Heart right ventricle (tissue), 16 donors: ENCODE data around the gene SPEM3. TPM values are rescaled to one million over a fixed set of nuclear protein-coding genes. Genes with fewer than 3 reads are reported as not detected.

Source experiments
- ATAC-seq, 8 donors: fragments of 200-7000 bp; cut with Tn5 transposase; one replicate each; pipeline ENCODE4 v1.9.1; 2020; ENCODE audit warnings: mild to moderate bottlenecking in 8 of 8, moderate library complexity in 8 of 8, moderate number of reproducible peaks in 1 of 8
- DNase-seq, 2 donors: peaks; one replicate each; pipeline ENCODE4 v3.0.0-alpha.2; 2020
- H3K27ac ChIP-seq, 10 donors: fragments of 200-600 bp; sonication (generic) in 2 of 10; one replicate each; pipeline versions ENCODE4 v1.5.0 to v1.8.0; 2020 to 2022; ENCODE audit warnings: mild to moderate bottlenecking in 3 of 10
- H3K27me3 ChIP-seq, 7 donors: fragments of 200-600 bp; one replicate each; pipeline ENCODE4 v1.8.0; 2021 to 2022; ENCODE audit warnings: mild to moderate bottlenecking in 2 of 7
- H3K36me3 ChIP-seq, 9 donors: fragments of 200-600 bp; sonication (generic) in 1 of 9; one replicate each; pipeline versions ENCODE4 v1.5.0 to v1.8.0; 2020 to 2022; ENCODE audit warnings: mild to moderate bottlenecking in 2 of 9
- H3K4me1 ChIP-seq, 9 donors: fragments of 200-600 bp; sonication (generic) in 1 of 9; one replicate each; pipeline versions ENCODE4 v1.5.0 to v1.8.0; 2020 to 2022; ENCODE audit warnings: mild to moderate bottlenecking in 4 of 9
- H3K4me3 ChIP-seq, 10 donors: fragments of 200-600 bp; sonication (generic) in 2 of 10; one replicate each; pipeline versions ENCODE4 v1.5.0 to v1.8.0; 2020 to 2022; ENCODE audit warnings: mild to moderate bottlenecking in 7 of 10, moderate library complexity in 2 of 10
- H3K9me3 ChIP-seq, 11 donors: fragments of 200-600 bp in 10 of 11; sonication (generic) in 2 of 11; one replicate each; pipeline versions ENCODE4 v1.5.0 to v1.8.0; 2013 to 2022; ENCODE audit warnings: mild to moderate bottlenecking in 2 of 11, control low read depth in 1 of 11, moderate library complexity in 1 of 11
- CTCF ChIP-seq, 9 donors: fragments of 200-600 bp; sonication (generic) in 2 of 9; IDR thresholded peaks; one replicate each; pipeline versions ENCODE4 v1.5.0 to v1.8.0; 2021 to 2022; ENCODE audit warnings: antibody characterized with exemption in 9 of 9, mild to moderate bottlenecking in 5 of 9, moderate library complexity in 1 of 9
- WGBS, 2 donors: extraction: QIAGEN DNeasy Blood & Tissue Kit; methylation state at CpG; one replicate each; pipeline ENCODE4 v1.1.7; 2013; ENCODE audit warnings: inconsistent platforms in 1 of 2; 5-methylcytosine and 5-hydroxymethylcytosine counted together
- intact Hi-C, 10 donors: fragments of 100-400 bp; cut with DNase I; formaldehyde crosslinking; loops; one replicate each; pipeline versions ENCODE4 v1.11.1 to v1.14.2; 2022
- polyA plus RNA-seq, 2 donors: library from polyadenylated mRNA; stranded (reverse); fragments of 200-250 nt; gene quantifications; one replicate each; pipeline ENCODE4 v1.2.3, GENCODE V29; 2013
- total RNA-seq, 10 donors: library from RNA; stranded (reverse); fragmentation: NEBNext Ultra II Directional in 3 of 10; extraction: Animal tissue kit (Norgen Biotek cat#: 25700) in 3 of 10; gene quantifications; one replicate each; pipeline versions ENCODE4 v1.2.1 to v1.2.4, GENCODE V29; 2021 to 2023
- donor health status: Arrhythmogenic right ventricular cardiomyopathy.
- donor health status: ischemic (EF 13 %, LVEDD 7.1; RV severe dilation, severe dysfunction).
- donor health status: healthy with polysubstance abuse.
- donor health status: DM: no; HTN: yes; CAD: no.
- donor health status: DM: no; HTN: no; CAD: no.
- donor health status: ischemic (EF 25% LVEDD 6.9; RV normal size, moderate dysfunction).
- donor health status: ischemic (EF 25% LVEDD 5.7; RV mildly dilated, moderate dysfunction).
- donor health status: healthy.
- donor health status: DM: yes; HTN: yes; CAD: no.
- donor health status: Ischemic cardiomyopathy.
- donor health status: ischemic (EF 35%, LVEDD 5.7; RV mildly dilated, moderate dysfunction).
- donor health status: nonischemic (EF 11% LVEDD 7.7; RV severe dilation, severe dysfunction).
- donor health status: DM: yes; HTN: yes; CAD: no.
- donor health status: PGD.
- donor health status: ischemic (EF 29% LVEDD 5.4; RV normal size, mild dysfunction).
- donor health status: nonischemic (EF 23%, LVEDD 6.1; RV moderate dilation, normal function).

SPEM3 gene
- total and polyA plus RNA-seq, 12 donors, result not detected

DNA sequence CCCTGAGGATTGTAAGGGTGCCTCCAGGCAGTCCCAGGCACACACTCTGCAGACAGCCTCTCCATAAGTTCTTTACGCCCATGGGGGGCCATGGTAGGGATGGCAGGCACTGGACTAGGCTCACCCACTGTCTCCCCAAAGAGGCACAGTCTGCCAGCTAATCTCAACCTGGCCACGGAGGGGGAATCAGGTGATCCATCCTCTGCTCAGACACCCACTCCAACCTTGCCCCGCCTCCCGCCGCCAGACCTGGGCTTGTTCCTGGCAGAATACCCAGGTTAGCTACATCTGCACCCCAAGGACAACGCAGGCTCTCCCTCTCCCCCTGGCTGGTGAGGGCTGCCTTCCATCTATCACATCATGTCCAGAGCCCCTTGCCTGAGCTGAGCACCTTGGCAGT lies 19.8 kb upstream of the SPEM3 start:
- 75 to 85% methylated on average over 6 of the region's 6 CpGs for WGBS, 2 donors
- DNase-seq, result no peak

GRCh38 chr17:7409716-7410115 lies 18.9 kb upstream of the SPEM3 start:
- H3K27ac ChIP-seq, result no peak overlapping the region
- no peak overlapping the region for H3K4me3 ChIP-seq
- H3K9me3 ChIP-seq, result no peaks in the 10 kb centered on the region
- no peak for ATAC-seq
- WGBS, 2 donors, result 93 to 96% methylated on average over 6 of the region's 6 CpGs
- no peak for TF ChIP-seq CTCF (IDR thresholded peaks at IDR 0.05)
- H3K4me1 ChIP-seq, result peaks cover 0 to 12% (median 6%) of the 10 kb centered on the region in 9 donors
- no peak for DNase-seq
- H3K36me3 ChIP-seq, result peaks cover 0 to 11% (median 0%) of the 10 kb centered on the region in 9 donors
- peaks cover 0 to 16% (median 0%) of the 10 kb centered on the region in 7 donors for H3K27me3 ChIP-seq
- intact Hi-C loops, result no loop called here

More for the DNA sequence above, 19.8 kb upstream of the SPEM3 start:
- intact Hi-C loops, result no loop called here
- TF ChIP-seq CTCF (IDR thresholded peaks at IDR 0.05), result no peak
- peaks cover 0 to 17% (median 0%) of the 10 kb centered on the region in 7 donors for H3K27me3 ChIP-seq
- ATAC-seq, result no peak
- H3K4me1 ChIP-seq, result peaks cover 0 to 12% (median 6%) of the 10 kb centered on the region in 9 donors
- H3K9me3 ChIP-seq, result no peaks in the 10 kb centered on the region
- H3K27ac ChIP-seq, result no peak overlapping the region
- H3K4me3 ChIP-seq, result no peak overlapping the region
- H3K36me3 ChIP-seq, result peaks cover 0 to 11% (median 0%) of the 10 kb centered on the region in 9 donors

GRCh38 chr17:7410634-7411426 lies 17.8 kb upstream of the SPEM3 start:
- intact Hi-C loops, result no loop called here
- no peak for TF ChIP-seq CTCF (IDR thresholded peaks at IDR 0.05)
- 91% methylated on average over 25 of the region's 25 CpGs for WGBS, 2 donors
- no peak for DNase-seq
- H3K9me3 ChIP-seq, result no peaks in the 10 kb centered on the region
- peaks cover 0 to 5% (median 0%) of the 10 kb centered on the region in 7 donors for H3K27me3 ChIP-seq
- ATAC-seq, result no peak
- no peak overlapping the region for H3K27ac ChIP-seq
- peaks cover 0 to 11% (median 0%) of the 10 kb centered on the region in 9 donors for H3K36me3 ChIP-seq
- no peak overlapping the region for H3K4me3 ChIP-seq
- peaks cover 0 to 4% (median 0%) of the 10 kb centered on the region in 9 donors for H3K4me1 ChIP-seq

DNA sequence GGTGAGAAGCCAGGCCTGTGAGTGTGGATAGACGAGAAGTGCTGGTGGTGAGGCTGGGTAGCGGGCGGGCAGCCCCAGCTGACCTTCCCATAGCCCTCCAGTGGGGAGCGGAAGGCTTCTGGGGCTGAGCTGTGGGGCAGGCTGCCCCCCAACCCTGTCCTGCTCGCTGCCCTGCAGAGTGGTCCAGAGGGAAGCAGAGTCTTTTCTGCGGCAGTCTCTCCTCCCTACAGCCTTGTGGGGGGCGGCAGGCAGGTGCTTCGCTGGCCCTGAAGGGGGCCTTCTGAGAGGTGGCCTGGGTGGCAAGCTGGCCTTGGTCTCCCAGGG lies 17.3 kb upstream of the SPEM3 start:
- no peaks in the 10 kb centered on the region for H3K27me3 ChIP-seq
- DNase-seq (no peak), ATAC-seq (no peak)
- no peaks in the 10 kb centered on the region for H3K9me3 ChIP-seq
- H3K4me3 ChIP-seq, result no peak overlapping the region
- intact Hi-C loops, result no loop called here
- H3K36me3 ChIP-seq, result peaks cover 0 to 11% (median 0%) of the 10 kb centered on the region in 9 donors
- no peak overlapping the region for H3K27ac ChIP-seq
- WGBS, 2 donors, result 93 to 95% methylated on average over 8 of the region's 8 CpGs
- no peak for TF ChIP-seq CTCF (IDR thresholded peaks at IDR 0.05)
- no peaks in the 10 kb centered on the region for H3K4me1 ChIP-seq
